Stimulated activated naive CD4-positive, alpha-beta T cell treated with Interleukin-2 at 50 U/mL for 16 hours (primary cell): ENCODE measurements around the gene ZNF780B.
"Not testable (repeated sequence)": the region's sequence is repeated elsewhere in the genome, so short reads cannot be mapped to it uniquely, and the experiment has no call there.

Experiments
- DNase-seq: peaks from one replicate; lab custom pipeline; 2025; lab: John Stamatoyannopoulos, UW

The ZNF780B gene

DNA sequence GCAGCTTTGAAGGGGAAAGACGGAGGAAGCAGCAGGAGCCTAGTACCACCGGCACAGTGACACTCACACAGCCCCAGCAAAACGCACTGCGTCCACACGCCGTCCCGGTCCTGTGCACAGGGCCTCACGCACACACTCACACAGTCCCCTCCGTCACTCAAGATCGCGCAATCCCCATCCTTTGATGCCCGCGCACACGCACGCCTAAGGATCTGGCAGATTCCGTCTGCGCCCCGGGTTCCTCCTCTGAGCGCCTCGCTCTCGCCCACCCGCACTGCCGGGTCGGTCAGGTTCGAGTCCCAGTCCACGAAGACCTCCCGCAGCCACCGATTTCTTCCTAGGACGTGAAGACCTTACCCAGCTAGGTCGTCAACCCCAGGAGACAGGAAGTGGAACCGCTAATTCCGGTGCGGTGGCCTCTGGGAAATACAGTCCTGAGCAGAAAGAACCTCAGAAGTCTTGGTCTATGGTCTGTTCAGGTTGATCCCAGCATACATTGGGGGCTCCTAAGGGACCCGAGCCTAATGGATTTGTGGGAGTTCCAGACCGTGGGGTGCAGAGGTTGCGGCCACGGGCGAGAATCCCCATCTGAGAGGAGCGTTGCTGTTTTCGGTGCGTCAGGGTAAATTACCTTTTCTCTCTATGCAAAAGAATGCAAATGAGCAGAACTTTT lies at the start of gene ZNF780B:
Gene ZNF780B, minus strand, starts transcription at position 400 of the 673 bp plus-strand sequence. CDS start 5,899 bp downstream, outside the sequence.
- DNase-seq, result peak; percentile 69

DNA sequence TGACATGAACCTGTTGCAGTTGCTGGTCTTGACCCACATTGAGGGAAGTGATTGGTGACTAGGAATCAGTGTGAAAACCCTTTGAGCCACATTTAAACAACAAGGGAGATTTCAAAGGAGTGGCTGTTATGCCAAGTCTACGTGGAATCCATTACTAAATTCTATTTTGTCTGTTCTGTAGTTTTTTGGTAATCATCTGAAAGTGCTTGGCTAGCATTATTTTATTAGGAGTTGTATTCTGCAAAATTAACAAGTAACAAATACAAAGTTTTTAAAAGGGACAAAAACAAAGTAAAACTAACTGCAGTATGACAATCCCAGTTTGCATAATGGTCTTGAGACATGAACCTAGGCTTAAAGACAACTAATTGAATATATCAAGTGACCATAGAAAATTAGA lies 48.7 kb upstream of the ZNF780B start:
- no peak for DNase-seq

- DNase-seq, result no peak
These were observed 47.6 kb upstream of the ZNF780B start for GRCh38 chr19:40103600-40103999.

DNA sequence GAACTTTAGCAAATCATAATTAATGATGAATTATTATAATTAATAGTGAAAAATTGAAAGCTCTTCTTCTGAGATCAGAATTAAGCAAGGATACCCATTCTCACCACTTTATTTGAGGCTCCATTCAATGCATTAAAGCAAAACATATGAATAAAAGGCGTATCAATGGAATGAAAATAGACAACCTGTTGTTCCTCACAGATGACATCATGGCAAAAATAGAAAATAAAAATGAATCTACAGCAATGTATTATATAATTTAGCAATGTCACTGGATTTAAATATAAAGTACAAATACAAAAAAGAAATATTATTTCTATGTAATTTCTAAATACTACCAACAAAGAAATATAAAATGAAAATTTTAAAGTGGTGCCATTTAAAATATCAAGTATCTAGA lies 45.8 kb upstream of the ZNF780B start:
- DNase-seq, result no peak

DNA sequence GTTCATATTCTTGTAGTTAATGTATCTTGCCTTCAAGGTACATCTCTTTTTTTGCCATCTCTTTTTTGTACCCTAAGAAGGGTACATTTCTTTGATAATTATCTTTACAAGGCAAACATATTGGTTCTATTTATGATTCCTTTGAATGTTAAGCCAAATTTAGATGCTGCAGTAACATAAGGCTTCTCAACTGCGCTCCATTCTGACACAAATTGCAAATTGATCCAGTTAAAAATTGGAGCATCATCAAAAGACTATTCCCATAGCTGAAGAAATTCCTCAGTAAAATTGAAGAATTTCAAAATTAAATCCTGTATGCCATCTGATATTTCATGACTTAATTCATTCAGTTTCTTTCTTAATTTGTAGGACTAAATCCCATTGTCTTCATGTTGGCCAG lies 37.4 kb upstream of the ZNF780B start:
- no peak for DNase-seq

GRCh38 chr19:40091205-40092129 lies 35.4 kb upstream of the ZNF780B start:
- DNase-seq, result no peak

DNA sequence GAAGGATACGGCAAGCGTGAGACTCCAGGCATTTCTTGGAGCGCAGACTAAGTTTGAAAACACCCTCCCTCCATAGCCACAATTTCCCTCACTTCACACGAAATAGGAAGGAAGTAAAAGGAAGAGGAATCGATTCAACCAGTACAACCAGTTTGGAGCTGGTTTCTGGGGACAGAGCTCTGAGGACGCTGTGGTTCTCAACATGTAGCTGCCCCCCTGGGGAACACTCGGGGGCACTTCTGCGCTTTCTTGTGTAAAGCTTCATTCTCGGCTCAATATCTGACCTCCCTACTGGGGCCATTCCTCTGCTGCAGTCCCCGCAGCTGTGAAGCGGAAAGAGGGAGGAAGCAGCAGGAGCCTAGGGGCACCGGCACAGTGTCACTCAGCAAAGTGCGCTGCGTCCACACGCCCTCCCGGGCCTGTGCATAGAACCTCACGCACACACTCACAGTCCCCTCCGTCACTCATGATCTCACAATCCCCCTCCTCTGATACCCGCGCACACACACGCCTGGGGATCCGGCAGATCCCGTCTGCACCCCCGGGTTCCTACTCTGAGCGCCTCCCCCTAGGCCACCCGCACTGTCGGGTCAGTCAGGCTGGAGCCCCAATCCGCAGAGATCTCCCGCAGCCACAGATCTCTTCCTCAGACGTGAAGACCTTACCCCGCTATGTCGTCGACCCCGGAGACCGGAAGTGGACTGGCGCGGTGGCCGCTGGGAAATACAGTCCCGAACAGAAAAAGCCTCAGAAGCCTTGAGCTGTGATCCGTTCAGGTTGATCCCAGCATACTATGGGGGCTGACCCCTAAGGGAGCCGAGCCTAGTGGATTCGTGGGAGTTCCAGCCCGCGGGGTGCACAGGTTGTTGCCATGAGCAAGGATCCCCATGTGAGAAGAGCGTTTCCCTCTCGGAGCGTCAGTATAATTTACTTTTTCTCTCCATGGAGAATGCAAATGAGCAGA lies 34.5 kb upstream of the ZNF780B start, which contains the start of gene ZNF780A:
Gene ZNF780A, minus strand, starts transcription at position 703 of the 964 bp plus-strand sequence. CDS start 6,190 bp downstream, outside the sequence.
- DNase-seq, result peak; percentile 69

GRCh38 chr19:40089462-40089861 lies 33.4 kb upstream of the ZNF780B start:
- no peak for DNase-seq

- DNase-seq, result no peak
These were observed 32.4 kb upstream of the ZNF780B start for GRCh38 chr19:40088299-40089047.

DNA sequence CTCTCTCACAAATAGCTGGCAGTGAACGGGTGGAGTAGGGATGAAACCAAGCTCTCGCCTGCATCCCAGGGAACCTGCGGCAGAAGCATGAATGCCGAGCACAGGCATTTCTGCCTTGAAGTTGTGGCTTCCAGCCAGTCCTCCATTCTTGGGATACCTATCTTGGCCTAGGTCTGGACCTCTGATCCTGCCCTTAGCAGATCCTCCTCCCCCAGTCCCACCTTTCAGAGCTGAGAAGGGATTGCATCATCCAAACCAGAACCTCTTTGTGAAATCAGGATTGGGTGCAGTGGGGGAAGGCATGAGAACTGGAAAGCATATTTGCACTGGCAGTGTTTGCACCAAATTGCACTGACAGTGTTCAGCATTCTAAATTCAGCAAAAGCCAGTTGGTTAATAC lies 28.9 kb upstream of the ZNF780B start:
- no peak for DNase-seq

DNA sequence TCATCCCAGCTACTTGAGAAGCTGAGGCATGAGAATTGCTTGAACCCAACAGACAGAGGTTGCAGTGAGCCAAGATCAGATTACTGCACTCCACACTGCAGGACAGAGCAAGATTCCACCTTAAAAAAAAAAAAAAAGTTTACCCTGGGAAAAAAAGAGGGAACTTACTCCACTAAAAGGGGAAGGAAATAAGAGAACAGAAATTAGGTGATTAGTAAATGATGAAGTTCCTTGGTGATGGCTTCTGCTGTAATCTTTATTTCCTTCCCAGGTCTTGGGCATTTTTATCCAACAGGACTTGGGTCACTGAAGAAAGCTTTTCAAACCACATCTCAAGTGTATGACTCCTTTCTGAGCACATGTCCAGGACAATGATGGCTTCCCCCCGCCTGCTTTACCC lies 25.4 kb upstream of the ZNF780B start:
- no peak for DNase-seq

GRCh38 chr19:40080289-40080688 lies 24.3 kb upstream of the ZNF780B start:
- DNase-seq, result no peak

GRCh38 chr19:40078377-40078776 lies 22.3 kb upstream of the ZNF780B start:
- DNase-seq, result no peak

DNA sequence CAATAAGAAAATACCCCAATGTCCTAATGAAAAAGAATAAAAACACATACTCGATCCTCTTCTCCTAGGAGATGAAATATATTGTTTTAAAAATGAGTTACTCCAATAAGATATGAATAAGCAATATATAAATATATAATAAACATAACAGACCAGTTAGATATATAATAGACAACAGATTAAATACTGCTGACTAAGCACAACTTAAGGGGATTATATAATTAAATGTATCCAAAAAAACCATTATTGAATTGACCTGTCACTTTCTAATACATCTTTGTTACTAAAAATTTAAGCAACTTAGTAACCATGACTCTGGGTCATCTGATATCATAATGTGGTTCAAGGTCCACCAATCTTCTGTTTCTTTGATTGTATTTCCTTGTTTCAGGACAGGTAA lies 14.0 kb upstream of the ZNF780B start:
- no peak for DNase-seq

DNA sequence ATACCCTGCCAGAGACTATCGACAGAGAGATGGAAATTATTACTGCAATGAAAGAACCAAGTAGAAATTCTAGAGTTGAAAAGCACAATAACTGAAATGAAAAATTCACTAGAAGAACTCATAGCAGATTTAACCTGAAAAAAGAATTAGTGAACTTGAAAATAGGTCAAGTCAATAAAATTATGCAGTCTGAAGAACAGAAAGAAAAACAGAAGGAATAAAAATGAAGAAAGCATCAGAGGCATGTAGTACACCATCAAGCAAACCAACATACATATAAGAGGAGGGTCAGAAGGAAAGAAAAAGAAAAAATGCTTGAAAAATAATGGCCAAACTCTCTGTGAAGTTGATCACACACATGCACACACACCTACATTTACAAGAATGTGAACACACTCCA lies 3.6 kb upstream of the ZNF780B start:
- DNase-seq, result no peak

GRCh38 chr19:40057166-40057565 lies 1.1 kb upstream of the ZNF780B start:
- DNase-seq, result no peak

- no peak for DNase-seq
These were observed 474 bp upstream of the ZNF780B start for GRCh38 chr19:40056505-40056904.

DNA sequence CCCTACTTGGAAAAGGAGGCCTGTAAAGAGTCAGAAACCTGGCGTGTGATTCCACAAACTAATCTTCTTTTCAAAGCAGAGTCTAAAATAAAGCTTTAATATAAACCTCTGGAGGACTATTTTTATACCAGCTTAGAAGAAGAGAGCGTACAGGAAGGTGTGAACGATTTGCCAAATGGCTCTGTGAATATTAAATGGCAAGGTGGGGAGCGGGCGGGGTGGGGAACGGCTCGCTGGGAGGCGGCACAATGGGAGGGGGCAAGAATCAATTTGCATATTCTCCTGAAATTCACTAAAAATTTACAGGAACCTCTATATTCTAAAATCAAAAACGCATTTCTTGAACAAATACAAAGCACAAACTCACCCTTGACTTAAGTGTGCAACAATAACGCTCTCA lies 982 bp downstream of the ZNF780B start:
- no peak for DNase-seq

GRCh38 chr19:40054632-40055031 lies 1.4 kb downstream of the ZNF780B start:
- no peak for DNase-seq

GRCh38 chr19:40053491-40053890 lies 2.5 kb downstream of the ZNF780B start:
- DNase-seq, result no peak

- not testable (repeated sequence) for DNase-seq
These were observed 14.3 kb downstream of the ZNF780B start for GRCh38 chr19:40041718-40042117.
